ENCODE measurements around the gene KLHDC7B. TPM values are rescaled to one million over a fixed set of nuclear protein-coding genes. Genes with fewer than 3 reads are reported as not detected.

KLHDC7B gene
- total and polyA plus RNA-seq, 2 donors (not counting 3 experiments of a cell fraction or from before 2014, with no cell fraction given), result not detected

GRCh38 chr22:50574383-50574755, 28.7 kb downstream of the KLHDC7B start:
- FAIRE-seq, result no peak
- Histone ChIP-seq H3K36me3 (ENCODE audit: control insufficient read depth in 2 of 2, extremely low read depth in 1 of 2, insufficient read depth in 2 of 2, low read length in 2 of 2) (peaks cover 0 to 4% of the 10 kb centered on the region in 2 experiments), H3K9ac (replicated peaks; ENCODE audit: extremely low read depth, insufficient read depth, low read length) (no peak overlapping the region), H3K9me1 (replicated peaks; ENCODE audit: control insufficient read depth, extremely low read depth, insufficient read depth, low read length) (no peaks in the 10 kb centered on the region), H3K4me2 (ENCODE audit: insufficient read depth, low read length) (no peak overlapping the region), H3K79me2 (ENCODE audit: control insufficient read depth, insufficient read depth, low read length) (no peaks in the 10 kb centered on the region), H3K4me1 (ENCODE audit: control insufficient read depth, extremely low read depth, insufficient read depth, low read length) (no peaks in the 10 kb centered on the region), H3K4me3 (replicated peaks in 1 of 3; ENCODE audit: insufficient read depth in 1 of 3, low read depth in 1 of 3, low read length in 3 of 3) (no peak overlapping the region), H3K27me3 (ENCODE audit: control insufficient read depth in 2 of 2, insufficient read depth in 2 of 2, low read length in 2 of 2) (no peaks in the 10 kb centered on the region), H4K20me1 (replicated peaks; ENCODE audit: control insufficient read depth, extremely low read depth, insufficient read depth, low read length) (no peaks in the 10 kb centered on the region), H3K27ac (ENCODE audit: insufficient read depth, low read depth, low read length) (no peak overlapping the region), H3K9me3 (replicated peaks; ENCODE audit: control insufficient read depth, insufficient read depth, low read length) (no peaks in the 10 kb centered on the region), H2AFZ (ENCODE audit: low read depth, low read length) (no peak overlapping the region)
- DNase-seq (ENCODE audit: low read depth, low spot score), result no peak
- ChIA-PET POLR2A (no interaction called here), CTCF (interaction anchor here (1.0 to 5.2 kb wide), 7 partner anchors 9 to 120 kb away, joined by 4 to 91 read pairs (median 8); partner anchors contain the start of gene SYCE3)
- dilution Hi-C loops (cut with MboI; ENCODE audit: extremely low pct_ligation_motif_present, low sequenced_read_pairs), result no loop called here
- intact Hi-C loops (cut with micrococcal nuclease), result no loop called here
- BruUV-seq (replicated peaks), result no TSS peak
- TF ChIP-seq FOS (IDR thresholded peaks at IDR 0.05; ENCODE audit: borderline replicate concordance, insufficient read depth, low read length), result no peak
- no peak for TF ChIP-seq MYC (IDR thresholded peaks at IDR 0.05; ENCODE audit: low read depth, low read length)
- no peak for TF ChIP-seq CTCF (IDR thresholded peaks at IDR 0.05; ENCODE audit: extremely low read depth in 1 of 2, insufficient read depth in 1 of 2, low read depth in 1 of 2, low read length in 2 of 2)
- no peak for TF ChIP-seq GATA2 (IDR thresholded peaks at IDR 0.05; ENCODE audit: insufficient read depth, insufficient read length, low read depth, low read length)
- no peak for TF ChIP-seq MAX (IDR thresholded peaks at IDR 0.05; ENCODE audit: insufficient read depth, insufficient read length)
- TF ChIP-seq EZH2 (IDR thresholded peaks at IDR 0.05; ENCODE audit: borderline replicate concordance, low read depth, low read length, severe bottlenecking), result no peak
- no peak for TF ChIP-seq POLR2AphosphoS5 (IDR thresholded peaks at IDR 0.05; ENCODE audit: insufficient read depth, low read depth, low read length)
- no peak for TF ChIP-seq JUN (IDR thresholded peaks at IDR 0.05; ENCODE audit: borderline replicate concordance, insufficient read depth, insufficient read length, low read depth)
- TF ChIP-seq POLR2A (IDR thresholded peaks at IDR 0.05; ENCODE audit: low read depth, low read length), result no peak

All from endothelial cell of umbilical vein (primary cell).